ENCODE measurements around the gene FAM229A.

Gene FAM229A

DNA sequence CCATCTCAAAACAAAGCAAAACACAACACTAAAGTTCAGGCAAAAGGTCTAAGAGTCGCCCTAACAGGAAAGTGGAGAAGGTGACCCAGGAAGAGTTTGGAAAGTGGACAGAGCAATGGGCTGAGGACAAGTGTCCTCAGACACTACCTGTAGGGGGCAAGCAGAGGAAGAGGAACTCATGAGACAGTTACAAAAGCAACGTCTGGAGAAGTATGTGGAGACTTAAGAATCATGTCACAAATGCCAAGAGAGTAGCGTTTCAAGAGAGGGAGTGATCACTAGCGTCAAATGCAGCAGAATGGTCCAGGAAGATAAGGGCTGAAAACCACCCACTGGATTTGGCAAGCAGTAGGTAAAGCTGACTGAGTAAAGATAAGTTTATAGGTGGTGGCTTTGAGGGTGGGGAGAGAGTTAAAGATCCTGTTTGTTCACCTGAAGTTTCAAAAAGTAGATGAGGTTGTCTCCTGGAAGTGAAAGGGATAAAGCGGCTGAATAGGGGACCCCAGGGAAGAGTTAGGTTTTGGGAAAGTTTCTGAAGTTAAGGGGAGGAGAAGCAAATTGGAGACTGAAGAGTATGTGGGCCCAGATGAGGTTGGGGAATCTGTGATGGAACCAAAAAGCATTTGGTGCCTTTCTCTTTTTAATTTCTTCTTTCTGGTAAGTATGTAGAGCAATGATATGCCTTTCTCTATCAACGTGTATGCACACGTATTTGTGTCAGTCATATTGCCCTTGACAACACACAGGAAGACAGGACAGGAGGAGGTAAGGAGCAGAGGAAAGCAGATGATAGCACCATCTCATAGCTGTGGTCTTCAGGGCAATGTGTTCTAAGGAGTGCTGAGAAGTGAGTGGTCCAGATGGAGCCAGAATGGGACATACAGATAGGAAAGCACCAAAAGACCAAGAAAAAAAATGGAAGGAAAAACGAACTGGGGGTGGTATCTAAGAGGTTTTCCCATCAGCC lies 28.9 kb upstream of the FAM229A start:
- TF ChIP-seq, protein P1, sequence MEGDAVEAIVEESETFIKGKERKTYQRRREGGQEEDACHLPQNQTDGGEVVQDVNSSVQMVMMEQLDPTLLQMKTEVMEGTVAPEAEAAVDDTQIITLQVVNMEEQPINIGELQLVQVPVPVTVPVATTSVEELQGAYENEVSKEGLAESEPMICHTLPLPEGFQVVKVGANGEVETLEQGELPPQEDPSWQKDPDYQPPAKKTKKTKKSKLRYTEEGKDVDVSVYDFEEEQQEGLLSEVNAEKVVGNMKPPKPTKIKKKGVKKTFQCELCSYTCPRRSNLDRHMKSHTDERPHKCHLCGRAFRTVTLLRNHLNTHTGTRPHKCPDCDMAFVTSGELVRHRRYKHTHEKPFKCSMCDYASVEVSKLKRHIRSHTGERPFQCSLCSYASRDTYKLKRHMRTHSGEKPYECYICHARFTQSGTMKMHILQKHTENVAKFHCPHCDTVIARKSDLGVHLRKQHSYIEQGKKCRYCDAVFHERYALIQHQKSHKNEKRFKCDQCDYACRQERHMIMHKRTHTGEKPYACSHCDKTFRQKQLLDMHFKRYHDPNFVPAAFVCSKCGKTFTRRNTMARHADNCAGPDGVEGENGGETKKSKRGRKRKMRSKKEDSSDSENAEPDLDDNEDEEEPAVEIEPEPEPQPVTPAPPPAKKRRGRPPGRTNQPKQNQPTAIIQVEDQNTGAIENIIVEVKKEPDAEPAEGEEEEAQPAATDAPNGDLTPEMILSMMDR (IDR thresholded peaks at IDR 0.05; ENCODE audit: extremely low read depth, missing control alignments), result no peak
- DNase-seq (ENCODE audit: low spot score), result no peak

DNA sequence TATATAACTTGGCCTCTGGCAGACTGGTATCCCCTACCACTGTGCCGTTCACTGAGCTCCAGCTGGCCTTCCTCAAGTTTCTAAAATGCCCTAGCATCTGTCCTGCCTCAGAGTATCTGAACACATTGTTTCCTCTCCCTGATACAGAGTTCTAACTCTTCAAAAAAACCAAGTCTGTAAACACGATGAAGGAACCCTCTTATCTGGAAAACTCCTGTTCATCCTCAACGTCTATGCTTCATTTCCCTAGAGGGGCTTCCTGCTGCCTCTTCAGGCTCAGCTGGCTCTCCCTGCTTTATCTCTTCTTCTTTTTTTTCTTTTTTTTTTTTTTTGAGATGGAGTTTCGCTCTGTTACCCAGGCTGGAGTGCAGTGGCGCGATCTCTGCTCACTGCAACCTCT lies 26.4 kb upstream of the FAM229A start:
- TF ChIP-seq, protein P1 (IDR thresholded peaks at IDR 0.05; ENCODE audit: extremely low read depth, missing control alignments), result no peak
- DNase-seq (ENCODE audit: low spot score), result no peak

DNA sequence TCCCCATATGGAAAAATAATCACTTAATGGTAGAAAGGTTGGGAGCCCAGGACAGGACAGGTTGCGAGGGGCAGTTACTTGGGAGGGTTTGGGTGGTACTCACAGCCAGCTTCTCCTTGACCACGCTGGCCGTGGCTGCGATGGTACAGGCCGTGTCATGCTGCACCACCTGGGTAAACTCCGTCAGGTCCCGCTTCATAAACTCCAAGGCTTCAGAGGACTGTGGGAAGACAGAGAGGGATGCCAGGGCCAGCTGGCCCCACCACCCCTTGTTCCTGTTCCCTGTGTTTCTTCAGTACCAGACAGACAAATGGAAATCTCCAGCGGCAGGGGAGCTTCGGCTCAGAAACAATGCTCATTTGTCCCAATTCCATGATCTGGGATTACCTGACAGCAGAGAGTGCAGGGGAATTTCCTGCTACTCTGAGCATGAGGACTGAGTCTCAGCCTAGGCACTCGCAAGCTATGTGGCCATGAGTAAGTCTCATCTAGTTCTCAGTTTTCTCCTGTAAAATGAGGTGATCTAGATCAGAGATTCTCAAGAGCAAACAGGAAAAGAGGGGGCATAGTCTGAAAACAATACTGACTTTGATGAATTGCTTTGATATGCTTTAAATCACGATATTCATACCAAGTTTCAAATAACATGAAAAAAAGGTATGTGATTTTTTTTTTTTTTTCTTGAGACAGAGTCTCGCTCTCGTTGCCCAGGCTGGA lies 24.5 kb upstream of the FAM229A start:
- TF ChIP-seq, protein P1 (IDR thresholded peaks at IDR 0.05; ENCODE audit: extremely low read depth, missing control alignments), result no peak
- no peak for DNase-seq (ENCODE audit: low spot score)

DNA sequence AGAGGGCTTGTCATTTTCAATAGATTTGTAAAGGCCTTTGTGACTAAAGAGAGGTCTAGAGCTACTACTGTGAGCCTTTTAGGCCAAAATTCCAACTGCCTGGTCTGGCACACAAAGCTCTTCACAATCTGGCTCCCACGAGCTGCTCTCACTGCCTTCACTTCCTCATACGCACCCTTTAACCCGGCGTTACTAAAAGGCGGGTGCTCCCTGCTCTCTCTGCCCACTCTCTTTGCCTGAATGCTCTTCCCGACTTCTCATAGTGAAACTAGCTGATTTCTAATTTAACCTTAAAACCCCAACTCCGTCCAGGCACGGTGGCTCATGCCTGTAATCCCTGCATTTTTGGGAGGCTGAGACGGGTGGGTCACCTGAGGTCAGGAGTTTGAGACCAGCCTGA lies 17.8 kb upstream of the FAM229A start:
- TF ChIP-seq, protein P1 (IDR thresholded peaks at IDR 0.05; ENCODE audit: extremely low read depth, missing control alignments), result no peak

DNA sequence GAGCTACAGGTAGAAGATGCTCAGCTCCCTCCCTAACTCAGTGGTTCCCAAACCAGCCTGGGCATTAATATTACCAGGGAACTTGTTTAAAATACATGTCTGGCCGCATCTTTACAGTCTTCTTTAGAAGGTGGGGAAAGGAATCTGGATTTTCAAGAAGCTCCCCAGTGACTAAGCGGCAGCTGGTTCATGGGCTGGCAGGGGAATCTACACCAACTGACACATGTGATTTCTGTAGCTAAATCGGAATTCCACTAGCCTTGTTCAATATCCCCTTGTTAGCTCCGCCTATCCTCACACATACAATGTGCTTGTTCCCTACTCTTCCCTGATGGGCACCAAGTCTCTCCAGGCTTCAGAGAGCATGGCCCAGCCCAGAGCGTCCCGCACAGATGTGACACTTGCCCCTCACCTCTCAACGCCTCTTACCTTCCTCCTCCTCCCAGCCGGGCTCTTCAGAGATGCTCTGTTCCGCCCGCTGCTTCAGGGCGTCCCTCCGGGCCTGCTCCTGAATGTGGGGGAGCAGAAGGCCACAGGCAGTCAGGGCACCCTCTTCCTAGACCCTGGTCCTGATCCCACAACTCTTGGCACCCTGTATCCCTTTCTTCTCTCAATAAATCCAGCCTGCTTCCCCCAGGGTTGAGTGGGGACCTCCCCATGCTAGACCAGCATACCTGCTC lies 15.4 kb upstream of the FAM229A start:
- TF ChIP-seq, protein P1 (IDR thresholded peaks at IDR 0.05; ENCODE audit: extremely low read depth, missing control alignments), result no peak
- DNase-seq (ENCODE audit: low spot score), result no peak

More for the DNA sequence above, 17.8 kb upstream of the FAM229A start:
- no peak for DNase-seq (ENCODE audit: low spot score)

DNA sequence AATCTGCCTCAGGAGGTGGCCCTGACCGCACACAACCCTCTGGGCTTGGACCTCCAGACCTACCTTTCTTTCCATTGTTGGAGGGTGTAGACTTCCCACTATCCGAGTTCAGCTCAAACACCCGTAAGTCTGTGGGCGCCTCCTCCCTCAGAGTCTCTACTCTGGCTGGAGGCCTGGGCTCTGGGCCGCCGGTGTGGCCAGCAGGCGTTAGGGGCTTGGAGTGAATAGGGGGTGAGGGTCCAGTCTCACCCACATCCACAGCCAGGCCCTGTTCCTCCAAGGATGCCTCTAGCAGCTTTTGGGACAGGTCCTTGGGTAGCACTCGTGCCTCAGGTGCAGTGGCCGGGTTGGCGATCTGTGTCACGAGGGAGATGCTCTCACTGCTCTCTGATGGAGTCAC lies 13.9 kb upstream of the FAM229A start:
- TF ChIP-seq, protein P1 (IDR thresholded peaks at IDR 0.05; ENCODE audit: extremely low read depth, missing control alignments), result no peak
- no peak for DNase-seq (ENCODE audit: low spot score)

Data from GM20000 (cell line).